HepG2 (cell line): ENCODE data around the gene PHF3. TPM values are rescaled to one million over a fixed set of nuclear protein-coding genes. Genes with fewer than 3 reads are reported as not detected.
A peak's percentile ranks its signal among the peaks of the same experiment; 100 is the strongest.

Experiments used
- ARID2 ChIP-seq: sonication (generic); formaldehyde crosslinking; IDR thresholded peaks from 2 replicates; pipeline ENCODE4 v1.8.1; 2022; ENCODE audit warnings: mild to moderate bottlenecking, missing genetic modification reagents, borderline replicate concordance
- KLF12 ChIP-seq: sonication (generic); formaldehyde crosslinking; IDR thresholded peaks from 2 replicates; pipeline ENCODE4 v1.4.0; 2020; ENCODE audit warnings: missing genetic modification reagents, borderline replicate concordance
- NFE2 ChIP-seq: sonication (generic); formaldehyde crosslinking; IDR thresholded peaks from 2 replicates; pipeline ENCODE4 v1.4.0; 2020; ENCODE audit warnings: missing genetic modification reagents
- POLR2AphosphoS5 ChIP-seq: IDR thresholded peaks from 2 replicates; pipeline ENCODE4 v1.6.1; 2012; ENCODE audit warnings: low read depth, low read length
- POLR2G ChIP-seq: fragments of 200-400 bp; formaldehyde crosslinking; IDR thresholded peaks from 2 replicates; pipeline ENCODE4 v1.6.1; 2018; ENCODE audit warnings: mild to moderate bottlenecking, low read depth, low read length, moderate library complexity
- PRMT3 ChIP-seq: sonication (generic); formaldehyde crosslinking; IDR thresholded peaks from 2 replicates; pipeline ENCODE4 v1.8.1; 2022; ENCODE audit warnings: low read depth, mild to moderate bottlenecking, moderate library complexity, missing genetic modification reagents, borderline replicate concordance
- RBFOX2 ChIP-seq: fragments of 200-400 bp; formaldehyde crosslinking; IDR thresholded peaks from 2 replicates; pipeline ENCODE4 v1.6.1; 2017; ENCODE audit warnings: low read depth, mild to moderate bottlenecking, low read length
- ZFAT ChIP-seq: sonication (generic); formaldehyde crosslinking; conservative IDR thresholded peaks from 2 replicates; pipeline ENCODE4 v1.8.1; 2023; ENCODE audit warnings: missing genetic modification reagents, inconsistent platforms
- ZKSCAN8 ChIP-seq: IDR thresholded peaks from 2 replicates; pipeline ENCODE4 v1.6.1; 2016; ENCODE audit warnings: borderline replicate concordance, missing genetic modification reagents, missing compliant biosample characterization
- ZNF225 ChIP-seq: sonication (generic); formaldehyde crosslinking; IDR thresholded peaks from 2 replicates; pipeline ENCODE4 v1.4.0; 2020; ENCODE audit warnings: mild to moderate bottlenecking, missing genetic modification reagents
- ZNF33A ChIP-seq: sonication (generic); formaldehyde crosslinking; IDR thresholded peaks from 2 replicates; pipeline ENCODE4 v1.5.1; 2020; ENCODE audit warnings: missing genetic modification reagents, mild to moderate bottlenecking, moderate library complexity, borderline replicate concordance
- ZNF781 ChIP-seq: sonication (generic); formaldehyde crosslinking; IDR thresholded peaks from 2 replicates; pipeline ENCODE4 v1.5.1; 2020; ENCODE audit warnings: borderline replicate concordance, mild to moderate bottlenecking, missing genetic modification reagents; ENCODE audit errors: not compliant biosample characterization
- ZNF83 ChIP-seq: sonication (generic); formaldehyde crosslinking; IDR thresholded peaks from 2 replicates; pipeline ENCODE4 v1.4.0; 2020; ENCODE audit warnings: missing genetic modification reagents, mild to moderate bottlenecking, borderline replicate concordance
- polyA plus RNA-seq, 8 experiments: library from polyadenylated mRNA; depleted of rRNA in 3 of 8; stranded (reverse) in 7 of 8; unstranded in 1 of 8; fragments of >200 nt; fragmentation: Illumina TruSeq in 4 of 8; extraction: Trizol in 4 of 8; gene quantifications; 2 replicates each; pipeline versions ENCODE4 v1.2.1 to v1.2.3, GENCODE V29; 2011 to 2016; ENCODE audit warnings: low read depth in 4 of 8, missing spikeins in 1 of 8, mixed read lengths in 1 of 8; ENCODE audit not compliant: insufficient read depth in 1 of 8
- total RNA-seq, 5 experiments: library from RNA; depleted of rRNA; stranded (reverse); fragments of >200 nt; fragmentation: Illumina TruSeq; extraction: Trizol; gene quantifications; 2 replicates each; pipeline ENCODE4 v1.2.3, GENCODE V29; 2016; ENCODE audit warnings: low read depth in 1 of 5
- TF ChIP-seq, protein P1 (sequence below): sonication (generic); formaldehyde crosslinking; IDR thresholded peaks from 2 replicates; pipeline ENCODE4 v1.4.0; 2020; ENCODE audit warnings: missing genetic modification reagents, borderline replicate concordance
- TF ChIP-seq, protein P2 (sequence below): sonication (generic); formaldehyde crosslinking; IDR thresholded peaks from 2 replicates; pipeline ENCODE4 v1.5.0; 2020; ENCODE audit warnings: mild to moderate bottlenecking, missing genetic modification reagents, borderline replicate concordance
- TF ChIP-seq, protein P3 (sequence below): sonication (generic); formaldehyde crosslinking; IDR thresholded peaks from 2 replicates; pipeline ENCODE4 v1.5.0; 2020; ENCODE audit warnings: mild to moderate bottlenecking, missing genetic modification reagents, borderline replicate concordance

PHF3 gene
- total and polyA plus RNA-seq, 2 of the 13 experiments (the other 11 are each of a cell fraction or from before 2014, with no cell fraction given) = 19.8 to 70.4 TPM

DNA sequence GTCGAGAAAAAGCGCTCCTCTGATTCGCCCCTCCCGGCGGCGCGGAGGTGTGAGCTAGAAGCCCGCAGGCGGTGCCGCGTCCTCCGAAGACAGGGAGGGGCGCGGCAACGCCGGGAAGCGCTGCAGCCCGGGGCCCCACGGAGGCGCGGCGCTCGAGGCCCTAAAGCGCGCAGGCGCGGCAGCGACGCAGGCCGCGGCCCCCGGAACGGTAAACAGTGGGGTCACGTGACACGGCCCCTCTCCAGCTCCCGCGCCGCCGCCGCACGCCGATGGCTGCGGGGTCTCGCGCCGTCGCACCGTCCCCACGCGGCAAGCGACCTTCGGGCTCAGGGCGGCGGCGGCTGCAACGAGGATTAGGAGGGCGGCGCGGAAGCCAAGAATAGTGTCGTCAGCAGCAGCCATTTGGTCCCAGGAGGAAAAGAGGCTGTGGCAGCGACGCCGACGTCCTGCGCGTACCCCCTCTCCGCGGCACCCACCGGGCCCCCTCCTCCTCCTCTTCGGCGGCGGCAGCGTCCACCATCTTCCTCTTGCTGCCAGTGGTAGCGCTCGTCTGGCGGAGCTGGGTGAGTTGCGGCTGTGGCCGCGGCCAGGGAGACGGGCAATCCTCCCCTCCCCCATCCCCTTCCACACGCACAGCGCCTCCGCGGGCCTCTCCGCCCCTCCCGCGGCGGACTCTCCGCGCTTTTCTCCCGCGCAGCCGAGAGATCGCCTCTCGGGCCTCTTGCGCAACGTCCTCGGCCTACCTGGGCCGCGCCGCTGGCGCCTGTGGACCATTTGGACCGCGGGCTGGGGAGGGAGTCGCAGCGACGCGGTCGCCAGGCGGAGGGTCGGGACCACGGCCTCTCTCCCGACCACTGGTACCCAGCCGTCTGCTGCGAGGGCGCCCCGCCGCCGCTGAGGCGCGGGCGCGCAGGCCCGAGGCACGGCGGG, at the start of gene PHF3 (continued):
- peak; percentile 98 for TF ChIP-seq ZNF225 (CRISPR knock-in tag)
- peak; percentile 98 for TF ChIP-seq PRMT3
- TF ChIP-seq ZKSCAN8 (CRISPR knock-in tag) = peak; percentile 57; the same call in 1 of the 2 replicates
- TF ChIP-seq, protein P1, sequence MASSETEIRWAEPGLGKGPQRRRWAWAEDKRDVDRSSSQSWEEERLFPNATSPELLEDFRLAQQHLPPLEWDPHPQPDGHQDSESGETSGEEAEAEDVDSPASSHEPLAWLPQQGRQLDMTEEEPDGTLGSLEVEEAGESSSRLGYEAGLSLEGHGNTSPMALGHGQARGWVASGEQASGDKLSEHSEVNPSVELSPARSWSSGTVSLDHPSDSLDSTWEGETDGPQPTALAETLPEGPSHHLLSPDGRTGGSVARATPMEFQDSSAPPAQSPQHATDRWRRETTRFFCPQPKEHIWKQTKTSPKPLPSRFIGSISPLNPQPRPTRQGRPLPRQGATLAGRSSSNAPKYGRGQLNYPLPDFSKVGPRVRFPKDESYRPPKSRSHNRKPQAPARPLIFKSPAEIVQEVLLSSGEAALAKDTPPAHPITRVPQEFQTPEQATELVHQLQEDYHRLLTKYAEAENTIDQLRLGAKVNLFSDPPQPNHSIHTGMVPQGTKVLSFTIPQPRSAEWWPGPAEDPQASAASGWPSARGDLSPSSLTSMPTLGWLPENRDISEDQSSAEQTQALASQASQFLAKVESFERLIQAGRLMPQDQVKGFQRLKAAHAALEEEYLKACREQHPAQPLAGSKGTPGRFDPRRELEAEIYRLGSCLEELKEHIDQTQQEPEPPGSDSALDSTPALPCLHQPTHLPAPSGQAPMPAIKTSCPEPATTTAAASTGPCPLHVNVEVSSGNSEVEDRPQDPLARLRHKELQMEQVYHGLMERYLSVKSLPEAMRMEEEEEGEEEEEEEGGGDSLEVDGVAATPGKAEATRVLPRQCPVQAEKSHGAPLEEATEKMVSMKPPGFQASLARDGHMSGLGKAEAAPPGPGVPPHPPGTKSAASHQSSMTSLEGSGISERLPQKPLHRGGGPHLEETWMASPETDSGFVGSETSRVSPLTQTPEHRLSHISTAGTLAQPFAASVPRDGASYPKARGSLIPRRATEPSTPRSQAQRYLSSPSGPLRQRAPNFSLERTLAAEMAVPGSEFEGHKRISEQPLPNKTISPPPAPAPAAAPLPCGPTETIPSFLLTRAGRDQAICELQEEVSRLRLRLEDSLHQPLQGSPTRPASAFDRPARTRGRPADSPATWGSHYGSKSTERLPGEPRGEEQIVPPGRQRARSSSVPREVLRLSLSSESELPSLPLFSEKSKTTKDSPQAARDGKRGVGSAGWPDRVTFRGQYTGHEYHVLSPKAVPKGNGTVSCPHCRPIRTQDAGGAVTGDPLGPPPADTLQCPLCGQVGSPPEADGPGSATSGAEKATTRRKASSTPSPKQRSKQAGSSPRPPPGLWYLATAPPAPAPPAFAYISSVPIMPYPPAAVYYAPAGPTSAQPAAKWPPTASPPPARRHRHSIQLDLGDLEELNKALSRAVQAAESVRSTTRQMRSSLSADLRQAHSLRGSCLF (CRISPR knock-in tag) = 0 out of 2 replicates have a peak, but pooled peaks have one; percentile 44
- TF ChIP-seq, protein P2, sequence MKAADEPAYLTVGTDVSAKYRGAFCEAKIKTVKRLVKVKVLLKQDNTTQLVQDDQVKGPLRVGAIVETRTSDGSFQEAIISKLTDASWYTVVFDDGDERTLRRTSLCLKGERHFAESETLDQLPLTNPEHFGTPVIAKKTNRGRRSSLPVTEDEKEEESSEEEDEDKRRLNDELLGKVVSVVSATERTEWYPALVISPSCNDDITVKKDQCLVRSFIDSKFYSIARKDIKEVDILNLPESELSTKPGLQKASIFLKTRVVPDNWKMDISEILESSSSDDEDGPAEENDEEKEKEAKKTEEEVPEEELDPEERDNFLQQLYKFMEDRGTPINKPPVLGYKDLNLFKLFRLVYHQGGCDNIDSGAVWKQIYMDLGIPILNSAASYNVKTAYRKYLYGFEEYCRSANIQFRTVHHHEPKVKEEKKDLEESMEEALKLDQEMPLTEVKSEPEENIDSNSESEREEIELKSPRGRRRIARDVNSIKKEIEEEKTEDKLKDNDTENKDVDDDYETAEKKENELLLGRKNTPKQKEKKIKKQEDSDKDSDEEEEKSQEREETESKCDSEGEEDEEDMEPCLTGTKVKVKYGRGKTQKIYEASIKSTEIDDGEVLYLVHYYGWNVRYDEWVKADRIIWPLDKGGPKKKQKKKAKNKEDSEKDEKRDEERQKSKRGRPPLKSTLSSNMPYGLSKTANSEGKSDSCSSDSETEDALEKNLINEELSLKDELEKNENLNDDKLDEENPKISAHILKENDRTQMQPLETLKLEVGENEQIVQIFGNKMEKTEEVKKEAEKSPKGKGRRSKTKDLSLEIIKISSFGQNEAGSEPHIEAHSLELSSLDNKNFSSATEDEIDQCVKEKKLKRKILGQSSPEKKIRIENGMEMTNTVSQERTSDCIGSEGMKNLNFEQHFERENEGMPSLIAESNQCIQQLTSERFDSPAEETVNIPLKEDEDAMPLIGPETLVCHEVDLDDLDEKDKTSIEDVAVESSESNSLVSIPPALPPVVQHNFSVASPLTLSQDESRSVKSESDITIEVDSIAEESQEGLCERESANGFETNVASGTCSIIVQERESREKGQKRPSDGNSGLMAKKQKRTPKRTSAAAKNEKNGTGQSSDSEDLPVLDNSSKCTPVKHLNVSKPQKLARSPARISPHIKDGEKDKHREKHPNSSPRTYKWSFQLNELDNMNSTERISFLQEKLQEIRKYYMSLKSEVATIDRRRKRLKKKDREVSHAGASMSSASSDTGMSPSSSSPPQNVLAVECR = peak; percentile 96
- TF ChIP-seq KLF12 (CRISPR knock-in tag) = peak; percentile 88
- peak; percentile 83 for TF ChIP-seq POLR2G
- 0 out of 2 replicates have a peak, but pooled peaks have one; percentile 29 for TF ChIP-seq NFE2
- 0 out of 2 replicates have a peak, but pooled peaks have one; percentile 17 for TF ChIP-seq ZNF33A (CRISPR knock-in tag)
- peak; percentile 71 for TF ChIP-seq POLR2AphosphoS5
- TF ChIP-seq ZNF83 (CRISPR knock-in tag) = peak; percentile 94
- TF ChIP-seq, protein P3, sequence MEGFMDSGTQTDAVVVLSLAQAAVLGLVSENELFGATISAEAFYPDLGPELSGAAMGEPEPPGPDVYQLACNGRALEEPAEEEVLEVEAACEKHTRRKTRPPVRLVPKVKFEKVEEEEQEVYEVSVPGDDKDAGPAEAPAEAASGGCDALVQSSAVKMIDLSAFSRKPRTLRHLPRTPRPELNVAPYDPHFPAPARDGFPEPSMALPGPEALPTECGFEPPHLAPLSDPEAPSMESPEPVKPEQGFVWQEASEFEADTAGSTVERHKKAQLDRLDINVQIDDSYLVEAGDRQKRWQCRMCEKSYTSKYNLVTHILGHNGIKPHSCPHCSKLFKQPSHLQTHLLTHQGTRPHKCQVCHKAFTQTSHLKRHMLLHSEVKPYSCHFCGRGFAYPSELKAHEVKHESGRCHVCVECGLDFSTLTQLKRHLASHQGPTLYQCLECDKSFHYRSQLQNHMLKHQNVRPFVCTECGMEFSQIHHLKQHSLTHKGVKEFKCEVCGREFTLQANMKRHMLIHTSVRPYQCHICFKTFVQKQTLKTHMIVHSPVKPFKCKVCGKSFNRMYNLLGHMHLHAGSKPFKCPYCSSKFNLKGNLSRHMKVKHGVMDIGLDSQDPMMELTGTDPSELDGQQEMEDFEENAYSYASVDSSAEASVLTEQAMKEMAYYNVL (CRISPR knock-in tag) = peak; percentile 92
- TF ChIP-seq ARID2 = peak; percentile 86
- TF ChIP-seq ZNF781 (CRISPR knock-in tag) = peak; percentile 77
- peak; percentile 98 for TF ChIP-seq RBFOX2
- TF ChIP-seq ZFAT (CRISPR knock-in tag) = peak; percentile 91
